HG02973 (cell line): ENCODE data around the gene SPG7.

Source experiments
- ATAC-seq: cut with Tn5 transposase; IDR thresholded peaks from one replicate; pipeline ENCODE4 v1.9.1; 2021; ENCODE audit warnings: moderate library complexity; ENCODE audit not compliant: unreplicated experiment

Gene SPG7

DNA sequence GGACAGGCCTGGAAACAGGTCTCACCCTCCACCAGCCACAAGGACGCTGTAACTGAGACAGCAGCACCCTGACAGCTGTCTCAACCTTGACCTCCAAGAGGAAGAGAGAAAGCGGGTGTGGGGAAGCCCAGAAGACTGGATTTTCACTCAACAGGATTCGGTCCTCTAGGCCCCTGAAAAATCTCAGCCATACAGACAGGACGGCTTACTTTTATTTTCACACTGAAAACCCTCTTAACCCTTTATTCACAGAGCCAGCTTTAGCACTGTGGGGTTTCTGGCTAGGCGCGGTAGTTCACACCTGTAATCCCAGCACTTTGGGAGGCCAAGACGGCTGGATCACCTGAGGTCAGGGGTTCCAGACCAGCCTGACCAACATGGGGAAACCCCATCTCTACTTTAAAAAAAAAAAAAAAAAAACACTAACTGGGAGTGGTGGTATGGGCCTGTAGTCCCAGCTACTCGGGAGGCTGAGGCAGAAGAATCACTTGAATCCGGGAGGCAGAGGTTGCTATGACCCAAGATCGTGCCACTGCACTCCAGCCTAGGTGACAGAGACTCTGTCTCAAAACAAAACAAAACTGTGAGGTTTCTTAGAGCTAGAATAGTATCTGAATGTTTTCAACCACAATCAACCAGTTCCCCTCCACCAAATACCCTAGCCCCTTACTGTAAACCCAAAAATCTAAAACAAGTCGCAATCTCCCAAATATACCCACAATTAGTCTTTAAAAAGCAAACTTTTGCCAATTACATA, 23.1 kb upstream of the SPG7 start:
- ATAC-seq: no peak

DNA sequence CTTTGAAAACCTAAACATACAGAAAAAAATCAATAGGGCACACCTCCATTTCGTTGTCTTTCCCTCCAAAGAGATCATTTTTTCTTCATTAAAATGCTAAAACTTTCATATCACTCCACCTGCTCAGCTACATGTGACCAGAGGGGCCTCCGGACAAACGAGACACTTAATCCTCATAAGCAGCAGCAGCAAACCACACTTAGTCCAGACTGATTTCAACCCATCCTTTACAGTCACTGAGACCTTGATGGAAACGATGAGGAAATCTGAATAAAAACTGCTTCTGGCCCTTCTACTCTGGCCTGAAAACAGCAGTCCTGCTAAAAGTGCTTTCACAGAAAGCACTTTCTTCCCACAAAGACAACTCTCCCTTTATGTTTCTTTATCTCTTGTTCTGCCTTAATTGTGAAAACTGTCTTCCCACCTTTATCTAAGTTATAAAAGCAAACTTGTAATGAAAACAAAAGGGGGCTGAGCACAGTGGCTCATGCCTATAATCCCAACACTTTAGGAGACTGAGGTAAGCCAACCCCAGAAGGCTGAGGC, 22.4 kb upstream of the SPG7 start:
- no peak for ATAC-seq

DNA sequence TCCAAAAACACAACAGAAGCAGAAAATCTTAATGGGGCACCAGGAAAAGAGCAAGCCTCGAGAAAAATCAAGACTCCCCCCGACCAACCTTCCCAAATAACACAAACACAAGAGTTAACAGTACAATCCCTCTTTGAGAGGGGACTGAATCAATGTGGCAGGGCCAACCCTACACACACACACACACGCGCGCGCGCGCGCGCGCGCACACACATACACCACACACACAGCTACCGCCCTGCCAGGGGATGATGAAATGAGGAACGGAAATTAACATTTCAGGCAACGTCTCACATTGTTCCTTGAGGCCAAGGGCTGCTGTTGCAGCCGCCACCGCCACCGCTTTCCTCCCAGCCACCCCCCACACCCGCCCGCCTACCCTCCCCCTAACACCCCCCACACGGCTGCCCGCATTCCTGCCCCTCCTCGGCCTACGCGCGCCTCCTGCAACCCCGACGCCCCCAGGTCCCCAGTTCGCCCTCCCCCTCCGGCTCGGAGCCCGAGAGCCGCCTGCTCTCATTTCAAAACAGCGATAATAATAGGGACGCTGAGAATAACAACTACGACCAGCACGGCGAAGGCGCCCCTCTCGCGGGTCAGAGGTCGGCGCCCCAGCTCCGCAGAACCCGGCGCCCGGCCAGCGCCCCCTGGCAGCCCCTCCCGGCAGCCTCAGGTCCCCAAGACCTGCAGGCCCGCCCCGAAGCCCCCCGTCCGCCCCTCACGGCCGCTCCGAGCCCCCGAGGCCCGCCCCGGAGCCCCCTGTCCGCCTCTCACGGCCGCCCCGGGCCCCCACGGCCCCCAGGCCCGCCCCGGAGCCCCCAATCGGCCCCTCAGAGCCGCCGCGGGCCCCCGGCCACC, 18.9 kb upstream of the SPG7 start:
- ATAC-seq: peak; percentile 23

DNA sequence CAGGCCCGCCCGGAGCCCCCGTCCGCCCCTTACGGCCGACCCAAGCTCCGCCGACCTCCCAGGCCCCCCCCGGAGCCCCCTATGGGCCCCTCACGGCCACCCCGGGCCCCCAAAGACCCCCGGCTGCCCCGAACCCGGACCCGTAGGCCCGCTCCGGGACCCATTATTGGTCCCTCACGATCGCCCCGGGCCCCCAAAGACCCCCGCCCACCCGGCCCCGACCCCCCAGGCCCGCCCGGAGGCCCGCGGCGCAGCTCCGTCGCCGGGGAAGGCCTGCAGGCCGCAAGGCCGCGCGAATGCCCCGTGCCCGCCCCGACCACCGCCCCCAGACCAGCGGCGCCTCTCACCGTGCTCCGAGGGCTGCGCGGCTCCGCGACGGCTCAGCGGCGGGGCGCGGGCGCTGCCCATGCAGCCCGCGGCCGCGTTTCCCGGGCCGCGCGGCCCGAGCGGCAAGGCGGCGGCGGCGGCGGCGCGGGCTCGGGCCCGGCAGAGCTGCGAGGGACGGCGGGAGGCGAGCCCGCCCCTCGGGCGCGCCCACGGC, 18.2 kb upstream of the SPG7 start:
- no peak for ATAC-seq

DNA sequence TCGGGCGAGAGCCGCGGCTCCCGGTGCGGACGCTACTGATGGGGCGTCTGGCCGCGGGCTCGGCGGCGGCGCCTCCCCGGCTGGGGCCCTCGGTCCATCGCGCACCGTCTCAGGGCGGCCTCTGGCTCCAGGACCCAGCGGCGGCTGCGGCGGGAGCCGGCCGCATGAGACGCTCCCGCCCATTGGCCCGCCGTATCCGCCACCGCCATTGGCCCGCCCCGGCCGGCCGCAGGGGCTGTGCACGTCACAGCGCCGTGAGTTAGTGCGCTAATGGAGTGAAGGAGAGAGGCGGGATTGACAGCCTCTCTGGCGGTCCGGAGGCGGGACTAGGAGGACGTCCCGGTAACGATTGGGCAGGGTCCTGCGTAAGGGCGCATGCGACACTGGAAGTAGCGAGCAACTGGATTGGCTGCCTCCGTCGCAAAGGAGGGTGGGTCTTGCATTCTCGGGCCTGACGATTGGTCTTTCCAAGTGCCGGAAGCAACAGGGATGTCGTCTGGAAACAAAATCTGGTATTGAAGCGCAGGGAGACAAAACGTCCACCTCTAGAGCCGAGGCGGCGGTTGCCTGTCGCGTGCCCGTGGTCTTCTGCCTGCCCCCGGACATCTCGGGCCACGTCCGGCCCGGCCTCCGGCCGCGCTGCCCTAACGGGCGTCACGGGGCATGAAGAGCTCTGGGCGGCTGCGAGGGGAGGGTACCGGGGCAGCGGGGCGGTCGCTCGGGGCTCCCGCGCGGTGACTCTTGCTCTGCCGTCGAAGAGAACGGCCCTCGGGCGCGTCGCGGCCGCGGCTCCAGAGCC, 17.6 kb upstream of the SPG7 start, which contains the start of gene ANKRD11:
ANKRD11 (minus strand) TSS at position 123 of the 799 bp plus-strand sequence. CDS start 173,542 bp downstream, outside the sequence.
- ATAC-seq: peak; percentile 72

DNA sequence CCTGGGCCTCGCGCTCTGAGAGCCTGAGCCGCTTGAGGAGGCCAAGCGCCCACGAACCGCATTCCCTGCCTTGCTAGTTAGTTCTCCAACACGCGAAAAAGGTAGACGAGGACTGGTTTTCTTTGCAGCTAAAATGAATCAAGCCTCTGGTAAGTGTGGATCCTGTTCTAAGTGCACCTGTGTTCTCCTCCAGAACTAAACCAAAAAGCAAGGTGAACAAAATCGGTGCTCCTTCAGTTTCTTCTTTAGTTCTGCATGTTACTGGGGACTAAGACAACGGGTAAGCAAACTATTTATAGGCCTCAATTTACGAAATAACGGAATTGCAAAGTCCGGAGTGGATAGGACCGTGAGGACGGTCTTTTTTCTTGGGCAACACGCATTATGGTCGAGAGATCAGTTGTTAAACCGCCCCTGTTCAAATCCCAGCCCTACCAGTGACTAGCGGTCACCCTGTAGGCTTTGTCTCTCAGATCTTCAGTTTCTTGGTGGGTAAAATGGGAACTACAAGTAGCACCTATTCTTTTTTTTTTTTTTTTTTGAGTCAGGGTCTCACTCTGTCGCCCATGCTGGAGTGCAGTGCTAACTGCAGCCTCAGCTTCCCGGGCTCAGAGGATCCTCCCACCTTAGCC, 16.8 kb upstream of the SPG7 start:
- no peak for ATAC-seq

DNA sequence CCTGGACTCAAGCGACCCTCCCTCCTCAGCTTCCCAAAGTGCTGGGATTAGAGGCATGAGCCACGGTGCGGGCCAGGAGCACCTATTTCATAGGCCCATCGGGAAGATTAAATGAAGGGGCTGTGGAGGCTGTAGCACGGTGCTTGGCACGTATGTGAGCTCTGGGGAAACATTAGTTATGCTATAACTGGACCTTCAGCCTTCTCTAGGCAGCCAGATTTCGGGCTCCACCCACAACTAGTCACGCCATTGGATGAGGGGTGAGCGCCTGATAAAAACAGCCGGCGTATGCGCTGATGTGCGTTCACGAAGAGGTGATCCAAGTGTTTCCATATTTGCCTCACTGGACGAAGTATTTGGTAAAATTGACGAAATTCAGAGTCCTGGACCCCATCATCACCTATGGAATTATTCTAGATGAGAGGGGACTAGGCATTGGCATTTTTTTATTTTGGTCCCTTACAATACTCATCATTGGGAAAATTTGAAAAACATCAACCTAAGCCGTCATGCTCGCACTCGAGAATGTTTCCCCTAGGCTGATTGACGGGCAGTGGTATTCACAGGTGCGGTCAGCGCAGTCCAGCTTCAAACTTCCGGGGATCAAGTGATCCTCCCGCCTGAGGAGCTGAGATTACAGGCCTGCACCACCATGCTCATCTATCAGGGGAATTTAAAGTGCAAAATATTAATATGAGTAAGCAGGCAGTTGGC, 16.1 kb upstream of the SPG7 start:
- no peak for ATAC-seq

DNA sequence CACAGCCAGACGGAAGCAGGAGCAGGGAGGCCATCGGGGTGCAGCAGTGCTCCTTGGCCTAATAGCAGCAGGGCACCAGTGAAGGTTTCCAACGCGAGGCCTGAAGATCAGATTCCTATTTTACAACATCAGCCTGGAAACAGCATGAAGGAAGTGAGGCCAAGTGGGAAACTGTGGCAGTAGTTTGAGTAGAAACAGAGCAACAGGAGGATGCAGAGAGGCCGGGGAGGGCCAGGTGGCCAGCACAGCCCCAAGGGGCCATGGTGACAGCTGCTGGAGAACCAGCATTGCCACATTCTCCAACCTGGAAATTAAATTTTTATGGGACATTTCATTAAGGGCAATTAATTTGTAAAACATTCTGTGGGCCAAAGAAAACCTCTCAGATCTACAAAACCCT, 14.4 kb upstream of the SPG7 start:
- ATAC-seq: no peak

DNA sequence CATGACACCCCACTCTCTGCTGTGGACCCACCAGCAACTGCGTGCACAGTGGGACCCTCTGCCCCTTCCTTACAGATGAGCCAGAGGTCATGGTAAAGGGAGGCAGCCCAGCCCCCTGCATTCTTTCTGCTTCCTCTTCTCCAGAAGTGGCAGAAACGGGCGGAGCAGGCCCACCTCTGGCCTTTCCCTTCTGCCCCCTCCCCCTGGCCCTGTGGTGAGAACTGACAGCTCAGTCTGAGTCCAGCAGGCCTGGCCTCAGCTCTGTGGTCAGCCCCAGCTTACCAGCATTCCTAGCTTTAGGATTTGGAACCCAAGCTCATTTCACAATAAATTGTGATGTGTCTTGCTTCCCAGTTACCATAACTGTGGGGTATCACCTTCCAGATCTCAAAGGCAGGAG, 13.1 kb upstream of the SPG7 start:
- no peak for ATAC-seq

DNA sequence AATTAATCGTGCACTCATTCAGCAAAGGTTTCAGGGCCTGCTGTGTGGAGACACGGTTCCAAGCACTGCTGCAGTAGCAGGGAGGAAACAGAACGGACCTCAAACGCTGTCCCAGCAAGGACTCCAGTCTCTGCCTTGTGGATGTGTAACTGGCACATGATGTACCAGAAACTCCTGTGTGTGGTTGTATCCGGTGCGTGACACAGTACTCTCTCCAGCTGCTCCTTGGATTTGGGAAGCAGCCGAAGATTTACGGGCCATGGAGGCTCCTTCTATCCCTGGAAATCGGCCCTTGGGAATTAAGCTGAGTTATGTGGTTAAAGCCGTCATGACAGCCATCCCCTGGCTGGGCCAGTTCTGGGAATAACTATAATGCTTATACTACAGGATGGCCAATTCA, 9.4 kb upstream of the SPG7 start:
- ATAC-seq: no peak

DNA sequence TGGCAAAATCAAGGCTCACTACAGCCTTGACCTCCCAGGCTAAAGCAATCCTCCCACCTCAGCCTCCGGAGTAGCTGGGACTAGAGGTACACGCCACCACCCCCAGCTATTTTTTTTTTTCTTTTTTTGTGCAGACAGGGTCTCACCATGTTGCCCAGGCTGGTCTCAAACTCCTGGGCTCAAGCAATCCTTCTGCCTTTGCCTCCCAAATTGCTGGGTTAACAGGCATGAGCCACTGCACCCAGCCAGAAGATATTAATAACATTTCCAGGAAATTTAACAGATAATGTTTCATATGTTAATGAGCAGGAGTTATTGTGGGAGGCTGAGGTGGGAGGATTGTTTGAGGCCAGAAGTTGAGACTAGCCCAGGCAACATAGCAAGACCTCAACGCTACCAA, 8.4 kb upstream of the SPG7 start:
- no peak for ATAC-seq

DNA sequence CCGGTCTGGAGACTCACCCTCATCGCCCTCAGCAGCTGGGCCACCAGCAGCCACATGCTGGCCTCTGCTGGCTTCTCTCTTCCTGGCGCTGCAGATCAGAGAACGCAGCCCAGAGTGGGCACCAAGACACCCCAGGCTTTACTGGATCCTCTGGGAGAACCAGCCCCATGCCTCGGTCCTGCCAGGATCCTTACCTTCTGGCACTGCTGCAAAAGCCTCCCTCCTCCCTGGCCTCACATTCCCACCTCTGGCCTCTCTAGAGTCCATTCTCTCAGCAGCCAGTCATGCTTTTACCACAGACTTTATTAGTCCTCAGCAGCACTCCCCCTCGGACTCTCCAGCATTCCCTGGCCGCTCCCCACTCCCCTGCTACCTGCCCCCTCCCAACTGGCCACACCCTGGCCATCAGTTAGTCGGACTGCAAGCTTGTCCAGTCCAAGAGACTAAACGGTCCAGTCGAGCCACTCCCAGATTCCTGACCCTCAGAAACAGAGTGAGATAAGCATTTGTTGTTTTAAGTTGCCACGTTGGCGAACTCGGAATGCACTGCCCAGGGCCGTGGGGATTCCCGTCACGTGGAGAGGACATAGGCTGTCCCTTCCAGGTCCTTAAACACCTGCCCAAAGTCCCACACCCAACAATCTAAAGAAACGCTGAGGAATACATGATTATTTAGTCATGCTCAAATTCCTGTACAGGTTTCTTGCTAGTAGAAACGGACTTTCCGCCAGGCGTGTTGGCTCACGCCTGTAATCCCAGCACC, 5.9 kb upstream of the SPG7 start:
- ATAC-seq: no peak

DNA sequence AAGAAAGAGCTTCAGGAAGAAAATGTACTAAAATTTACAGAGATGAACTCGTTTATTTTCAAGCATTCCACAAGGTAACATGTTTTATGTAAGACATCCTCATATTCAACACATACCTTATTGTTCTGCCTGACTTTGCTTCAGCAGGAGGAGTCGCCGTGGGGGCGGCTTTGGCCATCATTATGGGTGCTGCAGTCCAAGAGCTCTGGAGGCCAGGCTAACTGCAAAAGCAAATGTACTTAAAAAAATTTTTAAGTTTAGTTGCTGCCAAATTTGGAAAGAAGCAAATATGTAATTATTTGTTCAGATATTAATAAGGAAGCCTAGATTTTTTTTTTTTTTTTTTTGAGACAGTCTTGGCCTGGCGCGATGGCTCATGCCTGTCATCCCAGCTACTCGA, 4.1 kb upstream of the SPG7 start:
- ATAC-seq: no peak

DNA sequence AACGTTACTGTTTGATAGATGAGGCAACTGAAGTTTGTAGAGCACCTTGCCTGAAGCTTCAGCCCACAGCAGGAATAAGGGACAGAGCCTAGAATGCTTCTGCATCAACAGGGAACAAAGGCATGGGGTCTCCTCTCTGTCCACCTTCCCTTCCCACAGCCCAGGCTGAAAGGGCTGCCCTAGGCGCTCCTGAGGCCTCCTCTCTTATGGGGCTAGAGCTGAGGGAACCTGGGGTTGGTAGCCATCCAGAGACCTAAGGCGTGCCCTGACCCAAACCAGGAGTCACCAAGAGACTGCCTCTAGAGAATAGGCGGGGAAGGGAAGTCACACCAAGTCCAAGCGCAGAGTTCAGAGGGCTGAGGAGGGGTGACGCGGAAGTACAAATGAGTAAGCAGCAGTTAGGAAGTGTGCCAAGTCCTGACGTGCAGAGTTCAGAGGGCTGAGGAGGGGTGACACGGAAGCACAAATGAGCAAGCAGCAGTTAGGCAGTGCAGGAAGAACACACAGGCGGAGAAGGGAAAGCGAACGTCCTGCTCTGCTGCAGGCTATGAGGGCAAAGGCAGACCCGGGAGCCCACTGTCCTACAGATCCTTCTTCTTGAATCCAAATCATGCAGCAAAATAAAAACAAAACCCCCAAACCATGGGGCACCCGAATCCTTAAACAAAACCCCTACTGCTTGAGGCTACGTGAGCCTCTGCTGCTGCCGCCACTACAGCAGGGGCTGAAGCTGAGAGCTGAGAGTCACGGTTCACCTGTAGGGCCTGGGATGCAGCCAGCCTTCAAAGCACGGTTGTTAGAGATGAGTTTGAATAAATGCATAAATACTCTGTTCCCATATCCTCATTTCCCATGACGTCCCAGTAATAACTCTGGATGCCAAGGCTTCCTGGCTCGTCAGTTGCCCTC, 2.7 kb upstream of the SPG7 start:
- peak; percentile 43 for ATAC-seq

DNA sequence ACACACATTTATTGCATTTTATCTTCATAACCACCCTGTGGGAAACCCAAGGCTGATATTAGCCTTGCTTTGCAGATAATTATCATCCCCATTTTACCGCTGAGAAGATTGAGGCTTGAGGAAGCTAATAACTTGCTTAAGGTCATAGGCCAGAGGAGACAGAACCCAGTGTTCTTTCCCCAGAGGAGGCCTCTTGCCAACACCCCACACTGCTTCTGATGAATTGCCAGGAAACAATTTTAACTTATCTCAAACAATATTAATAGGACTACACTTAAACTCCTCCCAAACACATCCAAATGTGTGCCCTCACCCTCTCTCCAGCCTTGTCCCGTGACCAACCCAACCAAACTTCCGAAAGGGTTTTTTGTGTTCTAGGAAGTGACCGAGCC, 2.1 kb upstream of the SPG7 start:
- no peak for ATAC-seq

DNA sequence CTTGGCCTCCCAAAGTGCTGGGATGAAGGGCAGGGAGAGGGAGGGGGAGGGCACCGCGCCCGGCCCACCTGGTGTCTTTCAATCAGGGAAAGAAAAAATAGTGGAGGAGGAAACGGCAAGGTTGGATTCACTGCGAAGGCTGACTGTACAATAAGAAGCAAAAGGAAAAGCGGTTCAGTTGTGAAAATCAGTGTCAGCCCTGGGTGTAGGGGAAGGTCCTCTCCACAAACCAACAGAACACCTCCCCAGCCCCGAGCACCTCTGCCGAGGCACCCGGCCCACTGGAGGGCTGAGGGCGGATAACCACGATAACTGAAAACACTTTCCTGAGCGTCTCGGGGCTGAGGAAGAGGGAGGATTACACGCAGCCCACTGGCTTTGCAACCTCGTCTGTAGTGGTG, 1.4 kb upstream of the SPG7 start:
- ATAC-seq: no peak

DNA sequence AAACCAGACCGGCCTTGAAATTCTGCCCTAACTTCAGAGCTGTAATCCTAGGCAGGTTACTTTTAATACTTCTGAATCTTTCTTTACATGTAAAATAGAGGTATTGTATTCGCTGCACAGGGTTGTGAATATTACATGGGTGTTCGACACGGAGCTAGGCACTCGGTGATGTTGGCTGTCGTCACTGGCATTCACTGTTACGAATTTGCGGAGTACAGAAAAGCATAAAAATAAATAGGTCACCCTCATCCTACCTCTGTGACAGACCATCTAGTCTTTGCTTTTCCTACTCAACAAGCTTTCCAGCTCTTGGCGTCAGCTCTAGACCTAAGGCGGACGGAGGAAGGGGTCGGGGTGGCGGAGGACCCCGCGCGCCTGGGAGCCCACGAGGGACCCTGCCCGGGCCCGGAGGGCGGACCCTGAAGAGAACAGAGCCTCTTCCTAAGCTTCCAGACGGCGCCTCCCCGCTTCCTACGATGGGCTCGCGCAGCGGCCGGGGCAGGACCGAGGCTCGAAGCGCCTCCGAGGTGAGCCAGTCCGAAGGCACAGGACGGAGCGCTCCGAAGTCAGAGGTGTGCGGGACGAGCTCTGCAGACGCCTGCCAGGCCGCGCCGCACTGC, 879 bp upstream of the SPG7 start:
- peak; percentile 3 for ATAC-seq

DNA sequence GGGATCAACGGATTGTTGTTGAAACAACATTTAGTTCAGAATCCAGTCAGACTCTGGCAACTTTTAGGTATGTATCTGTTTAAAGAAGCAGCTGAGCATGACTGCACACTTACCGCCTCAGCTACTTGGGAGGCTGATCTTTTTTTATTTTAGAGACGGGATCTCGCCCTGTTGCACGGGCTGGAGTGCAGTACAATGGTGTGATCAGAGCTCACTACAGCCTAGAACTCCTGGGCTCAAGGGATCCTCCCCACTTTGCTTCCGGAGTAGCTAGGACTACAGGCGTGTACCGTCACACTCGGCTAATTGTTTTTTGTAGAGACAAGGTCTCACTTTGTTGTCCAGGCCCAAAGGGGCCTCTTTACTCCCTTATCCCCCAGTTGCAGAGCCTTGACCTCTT, 2.3 kb downstream of the SPG7 start:
- no peak for ATAC-seq
